HEK293T (cell line): Measurements from ENCODE around the gene MFAP4.

ENCODE experiments used
- CTCF ChIA-PET: fragments of 350-600 bp; formaldehyde crosslinking; extraction: SDS; loops from one replicate; lab custom pipeline; 2021; ENCODE audit warnings: antibody characterized with exemption, inconsistent platforms; lab: Yijun Ruan, JAX
- POLR2A ChIA-PET: fragments of 350-600 bp; formaldehyde crosslinking; extraction: SDS; loops from one replicate; lab custom pipeline; 2020; ENCODE audit warnings: antibody characterized with exemption, inconsistent platforms; lab: Yijun Ruan, JAX
- DNase-seq: peaks from one replicate; pipeline ENCODE4 v3.0.0; 2012; ENCODE audit warnings: mixed read lengths; ENCODE audit errors: extremely low spot score
- ARNT ChIP-seq: fragments of 450-650 bp; IDR thresholded peaks from 2 replicates; pipeline ENCODE4 v1.6.1; 2017; ENCODE audit warnings: mild to moderate bottlenecking
- BHLHE40 ChIP-seq: fragments of 450-650 bp; IDR thresholded peaks from 2 replicates; pipeline ENCODE4 v1.6.1; 2016; ENCODE audit warnings: mild to moderate bottlenecking, moderate library complexity, borderline replicate concordance
- CTBP1 ChIP-seq: fragments of 450-650 bp; IDR thresholded peaks from 2 replicates; pipeline ENCODE4 v1.6.1; 2016; ENCODE audit warnings: borderline replicate concordance
- ELF4 ChIP-seq: fragments of 450-650 bp; IDR thresholded peaks from 2 replicates; pipeline ENCODE4 v1.6.1; 2017; ENCODE audit warnings: antibody characterized with exemption
- FOXA1 ChIP-seq: fragments of 450-650 bp; IDR thresholded peaks from 2 replicates; pipeline ENCODE4 v1.6.1; 2016; ENCODE audit warnings: mild to moderate bottlenecking
- FOXK2 ChIP-seq: fragments of 450-650 bp; IDR thresholded peaks from 2 replicates; pipeline ENCODE4 v1.6.1; 2016; ENCODE audit warnings: mild to moderate bottlenecking
- FOXM1 ChIP-seq: fragments of 450-650 bp; IDR thresholded peaks from 2 replicates; pipeline ENCODE4 v1.6.1; 2017; ENCODE audit warnings: mild to moderate bottlenecking, borderline replicate concordance
- HDGF ChIP-seq: fragments of 450-650 bp; IDR thresholded peaks from 2 replicates; pipeline ENCODE4 v1.6.1; 2017; ENCODE audit warnings: antibody characterized with exemption, borderline replicate concordance
- L3MBTL2 ChIP-seq: fragments of 450-650 bp; conservative IDR thresholded peaks from 2 replicates; pipeline ENCODE4 v1.6.1; 2016; ENCODE audit warnings: mild to moderate bottlenecking
- LEF1 ChIP-seq: fragments of 450-650 bp; IDR thresholded peaks from 2 replicates; pipeline ENCODE4 v1.6.1; 2017; ENCODE audit warnings: mild to moderate bottlenecking, borderline replicate concordance
- NFRKB ChIP-seq: fragments of 450-650 bp; IDR thresholded peaks from 2 replicates; pipeline ENCODE4 v1.6.1; 2016; ENCODE audit warnings: mild to moderate bottlenecking, moderate library complexity
- SP1 ChIP-seq: fragments of 450-650 bp; IDR thresholded peaks from 2 replicates; pipeline ENCODE4 v1.6.1; 2017
- SUZ12 ChIP-seq: fragments of 450-650 bp; IDR thresholded peaks from 2 replicates; pipeline ENCODE4 v1.6.1; 2016; ENCODE audit warnings: mild to moderate bottlenecking
- TARDBP ChIP-seq: fragments of 450-650 bp; IDR thresholded peaks from 2 replicates; pipeline ENCODE4 v1.6.1; 2016
- ZNF384 ChIP-seq: fragments of 450-650 bp; IDR thresholded peaks from 2 replicates; pipeline ENCODE4 v1.6.1; 2016
- TF ChIP-seq, protein P1 (sequence below): fragments of 450-650 bp; IDR thresholded peaks from 2 replicates; pipeline ENCODE4 v1.6.1; 2016

Gene MFAP4, protein sequence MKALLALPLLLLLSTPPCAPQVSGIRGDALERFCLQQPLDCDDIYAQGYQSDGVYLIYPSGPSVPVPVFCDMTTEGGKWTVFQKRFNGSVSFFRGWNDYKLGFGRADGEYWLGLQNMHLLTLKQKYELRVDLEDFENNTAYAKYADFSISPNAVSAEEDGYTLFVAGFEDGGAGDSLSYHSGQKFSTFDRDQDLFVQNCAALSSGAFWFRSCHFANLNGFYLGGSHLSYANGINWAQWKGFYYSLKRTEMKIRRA

DNA sequence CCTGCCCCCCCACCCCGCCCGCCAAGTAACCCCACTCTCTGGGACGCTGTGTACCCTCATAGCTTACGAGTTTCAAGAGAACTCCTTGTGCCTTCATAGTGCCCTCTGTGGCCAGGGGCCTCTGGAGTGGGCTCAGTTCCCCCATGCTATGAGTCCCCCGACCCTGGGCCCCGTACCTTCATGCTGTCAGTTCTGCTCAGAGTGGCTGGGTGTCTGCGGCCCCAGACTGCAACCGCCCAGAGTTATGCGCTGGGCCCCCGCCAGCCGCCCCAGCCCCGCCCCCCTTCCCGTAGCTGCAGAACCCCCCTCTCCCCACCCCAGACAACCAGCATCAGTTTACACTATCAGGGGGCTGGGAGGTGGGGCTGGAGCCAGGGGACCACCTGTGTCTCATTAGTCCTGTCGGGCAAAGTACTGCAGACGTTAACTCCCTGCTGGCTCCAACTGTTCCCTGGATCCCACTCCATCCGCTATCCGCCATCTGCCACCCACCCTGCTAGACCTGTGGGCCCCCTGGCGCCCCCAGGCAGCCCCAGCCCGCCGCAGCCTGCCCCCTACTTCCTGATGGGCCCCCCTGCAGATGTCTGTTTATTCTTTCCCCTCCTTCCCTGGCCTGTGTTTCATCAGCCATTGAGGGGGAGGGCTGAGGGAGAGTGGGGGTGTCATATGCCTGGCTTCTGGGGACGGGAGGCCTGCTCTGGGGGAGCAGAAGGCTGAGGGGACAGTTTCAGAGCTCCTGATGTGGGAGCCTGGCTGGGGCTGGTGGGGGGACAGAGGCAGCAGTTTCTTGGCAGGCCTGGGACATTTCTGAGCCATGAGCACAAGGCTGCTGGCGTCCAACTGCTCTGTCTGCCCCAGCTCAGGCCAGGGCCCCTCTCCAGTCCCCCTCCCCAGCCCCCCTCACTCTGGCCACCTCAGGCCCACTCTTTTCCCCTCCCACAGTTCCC lies at the start of gene MFAP4:
TSS of gene MFAP4 (minus strand) at position 217 of the 947 bp plus-strand sequence. CDS start at position 182, 35 bp downstream.
- ChIA-PET POLR2A (interaction anchor here (0.9 to 9.6 kb wide), 2 partner anchors 8 to 16 kb away, joined by 3 to 112 read pairs; partner anchors contain the start of gene MAPK7), CTCF (no interaction called here)
- DNase-seq: no peak
- TF ChIP-seq BHLHE40 (no peak), ZNF384 (no peak), ARNT (no peak), LEF1 (no peak), SP1 (no peak), L3MBTL2 (no peak), FOXK2 (no peak), FOXA1 (no peak), NFRKB (no peak), ELF4 (no peak), TARDBP (no peak), SUZ12 (no peak), HDGF (no peak), CTBP1 (no peak), FOXM1 (no peak)
- TF ChIP-seq, protein P1, sequence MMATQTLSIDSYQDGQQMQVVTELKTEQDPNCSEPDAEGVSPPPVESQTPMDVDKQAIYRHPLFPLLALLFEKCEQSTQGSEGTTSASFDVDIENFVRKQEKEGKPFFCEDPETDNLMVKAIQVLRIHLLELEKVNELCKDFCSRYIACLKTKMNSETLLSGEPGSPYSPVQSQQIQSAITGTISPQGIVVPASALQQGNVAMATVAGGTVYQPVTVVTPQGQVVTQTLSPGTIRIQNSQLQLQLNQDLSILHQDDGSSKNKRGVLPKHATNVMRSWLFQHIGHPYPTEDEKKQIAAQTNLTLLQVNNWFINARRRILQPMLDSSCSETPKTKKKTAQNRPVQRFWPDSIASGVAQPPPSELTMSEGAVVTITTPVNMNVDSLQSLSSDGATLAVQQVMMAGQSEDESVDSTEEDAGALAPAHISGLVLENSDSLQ: no peak

DNA sequence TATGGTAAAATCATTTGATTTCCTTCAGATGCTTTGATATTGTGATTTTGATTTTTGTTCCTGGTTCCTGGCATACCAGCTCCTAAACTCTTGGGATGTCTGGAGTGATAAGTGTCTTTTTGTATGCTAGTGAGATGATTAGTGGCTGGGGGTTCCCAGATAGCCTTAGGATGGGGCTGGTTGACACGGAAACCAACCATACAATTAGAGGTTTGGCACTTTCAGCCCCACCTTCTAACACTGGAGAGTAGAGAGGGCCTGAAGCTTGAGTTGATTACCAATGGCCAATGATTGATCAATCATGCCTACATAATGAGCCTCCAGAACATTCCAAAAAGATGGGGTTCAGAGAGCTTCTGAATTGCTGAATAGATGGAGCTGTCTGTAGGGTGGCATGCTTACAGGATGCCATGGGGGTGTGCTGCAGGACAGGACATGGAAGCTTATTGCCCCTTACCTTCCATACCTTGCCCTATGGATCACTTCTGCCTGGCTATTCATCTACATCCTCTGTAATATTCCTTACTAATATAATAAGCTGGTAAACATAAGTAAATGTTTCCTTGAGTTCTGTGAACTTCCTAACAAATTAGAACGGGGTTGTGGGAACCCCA lies 46.8 kb upstream of the MFAP4 start:
- ChIA-PET CTCF (interaction anchor here (0.7 to 1.2 kb wide), 5 partner anchors 13 to 72 kb away, joined by 3 to 5 read pairs (median 3); no protein-coding TSS in a partner anchor), POLR2A (interaction anchor here (3.4 kb wide), 1 partner anchor 56 kb away, joined by 24 read pairs; the partner anchor contains the start of gene MAPK7)
- DNase-seq: no peak
- TF ChIP-seq ARNT: no peak
- no peak for TF ChIP-seq FOXM1
- TF ChIP-seq HDGF: no peak
- TF ChIP-seq SP1: no peak
- TF ChIP-seq NFRKB: no peak
- TF ChIP-seq TARDBP: no peak
- TF ChIP-seq, protein P1: no peak

DNA sequence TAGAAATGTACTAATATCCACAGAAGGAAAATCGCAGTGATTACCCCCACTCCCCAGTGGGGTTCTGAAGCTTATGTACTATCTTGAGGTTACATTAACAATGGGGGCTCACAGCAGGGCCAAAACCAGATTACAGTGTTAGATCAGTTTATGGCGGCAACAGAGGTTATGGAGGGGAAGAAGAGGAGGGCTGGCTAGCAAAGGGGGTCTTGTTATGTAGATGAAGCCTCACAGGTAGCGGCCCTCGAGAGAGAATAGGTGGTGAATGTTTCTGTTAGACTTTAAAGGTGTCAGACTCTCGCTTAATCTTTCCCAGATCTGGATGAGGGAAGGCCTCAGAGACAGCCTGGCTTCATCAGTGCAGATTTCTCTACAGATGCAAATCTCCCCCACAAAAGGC lies 46.3 kb upstream of the MFAP4 start:
- POLR2A ChIA-PET: interaction anchor here (3.4 kb wide), 1 partner anchor 55 kb away, joined by 24 read pairs; the partner anchor contains the start of gene MAPK7
- CTCF ChIA-PET: interaction anchor here (0.7 to 1.1 kb wide), 3 partner anchors 24 to 68 kb away, joined by 3 to 4 read pairs (median 3); no protein-coding TSS in a partner anchor
- TF ChIP-seq SP1: no peak
- TF ChIP-seq BHLHE40: no peak
- TF ChIP-seq CTBP1: no peak
- no peak for TF ChIP-seq FOXK2
- no peak for TF ChIP-seq LEF1
- no peak for TF ChIP-seq FOXM1
- no peak for TF ChIP-seq ZNF384
- no peak for TF ChIP-seq ARNT
- no peak for TF ChIP-seq L3MBTL2
- no peak for TF ChIP-seq FOXA1
- no peak for TF ChIP-seq TARDBP
- no peak for TF ChIP-seq HDGF
- no peak for TF ChIP-seq NFRKB
- no peak for TF ChIP-seq ELF4
- no peak for TF ChIP-seq SUZ12
- DNase-seq: no peak

DNA sequence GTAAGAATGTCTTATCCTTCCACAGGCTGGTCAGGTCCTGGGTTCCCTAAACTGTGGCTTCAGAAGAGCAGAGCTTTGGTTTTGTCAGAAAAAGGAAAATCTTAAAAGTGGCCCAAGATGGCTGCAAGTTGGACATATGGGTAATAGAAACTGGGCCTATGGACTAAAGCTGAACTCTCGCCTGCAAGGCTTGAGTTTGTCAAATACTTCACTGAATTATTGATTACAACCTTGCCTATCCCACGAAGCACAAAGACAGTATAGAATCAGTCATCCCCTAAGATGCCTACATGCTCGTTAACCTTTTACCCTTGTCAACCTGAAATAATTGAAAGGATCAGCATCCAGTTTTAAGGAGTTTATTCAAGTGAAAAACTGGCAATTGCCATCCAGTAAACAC lies 44.7 kb upstream of the MFAP4 start:
- POLR2A ChIA-PET: no interaction called here
- CTCF ChIA-PET: no interaction called here
- no peak for DNase-seq
- TF ChIP-seq BHLHE40 (no peak), SUZ12 (no peak), FOXM1 (no peak), NFRKB (no peak), FOXA1 (no peak), FOXK2 (no peak), L3MBTL2 (no peak)

DNA sequence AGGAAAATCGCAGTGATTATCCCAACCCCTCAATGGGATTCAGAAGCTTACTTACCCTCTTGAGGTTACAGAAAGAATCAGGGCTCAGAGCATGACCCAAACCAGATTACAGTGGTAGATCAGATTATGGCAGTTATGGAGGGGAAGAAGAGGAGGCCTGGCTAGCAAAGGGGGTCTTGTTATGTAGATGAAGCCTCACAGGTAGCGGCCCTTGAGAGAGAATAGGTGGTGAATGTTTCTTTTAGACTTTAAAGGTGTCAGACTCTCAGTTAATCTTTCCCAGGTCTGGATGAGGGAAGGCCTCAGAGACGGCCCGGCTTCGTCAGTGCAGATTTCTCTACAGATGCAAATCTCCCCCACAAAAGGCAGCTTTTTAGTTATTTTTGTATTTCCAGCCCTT lies 39.6 kb upstream of the MFAP4 start:
- POLR2A ChIA-PET: interaction anchor here (1.2 kb wide), 1 partner anchor 49 kb away, joined by 3 read pairs; the partner anchor contains the start of gene MAPK7
- DNase-seq: no peak
- TF ChIP-seq FOXK2 (no peak), SP1 (no peak)
- TF ChIP-seq, protein P1: no peak
- CTCF ChIA-PET: no interaction called here
